ENCODE results near the gene BORA. TPM values are rescaled to one million over a fixed set of nuclear protein-coding genes. Genes with fewer than 3 reads are reported as not detected.

Gene BORA
- total RNA-seq, 1 experiment from 2014 or later = 9.5 TPM

GRCh38 chr13:72792640-72793039, 64.9 kb downstream of the BORA start:
- Histone ChIP-seq H3K9me2 (replicated peaks; ENCODE audit: low read length) (no peaks in the 10 kb centered on the region), H3K4me3 (ENCODE audit: low read length) (no peak overlapping the region), H3K27me3 (ENCODE audit: low read length) (no peaks in the 10 kb centered on the region), H3K4me2 (ENCODE audit: low read length) (no peak overlapping the region), H2AFZ (ENCODE audit: low read length) (no peak overlapping the region), H3K9ac (ENCODE audit: low read length) (no peak overlapping the region), H4K20me1 (ENCODE audit: low read length) (no peaks in the 10 kb centered on the region), H3K27ac (ENCODE audit: low read length) (no peak overlapping the region), H3F3A (ENCODE audit: low read length, unreplicated experiment) (no peaks in the 10 kb centered on the region), H3K36me3 (ENCODE audit: low read depth, low read length) (peaks cover 17% of the 10 kb centered on the region), H3K79me2 (ENCODE audit: low read length) (no peaks in the 10 kb centered on the region; the same call in 1 of the 2 replicates), H3K9me3 (ENCODE audit: low read length) (no peaks in the 10 kb centered on the region), H3K4me1 (ENCODE audit: insufficient read depth, low read length) (no peaks in the 10 kb centered on the region)
- ATAC-seq (no peak), DNase-seq (no peak)
- POLR2A ChIA-PET (ENCODE audit: unreplicated experiment) = no interaction called here
- no TSS peak for BruUV-seq (replicated peaks)
- TF ChIP-seq CTCF (conservative IDR thresholded peaks at IDR 0.05; ENCODE audit: low read depth, low read length) (no peak), EZH2 (IDR thresholded peaks at IDR 0.05; ENCODE audit: low read length, unreplicated experiment) (no peak)
- CTCF ChIA-PET = no interaction called here
- intact Hi-C loops (cut with micrococcal nuclease) = no loop called here

- H3K4me1 ChIP-seq (ENCODE audit: insufficient read depth, low read length) = no peaks in the 10 kb centered on the region
- H3K4me3 ChIP-seq (ENCODE audit: low read length) = no peak overlapping the region
- ATAC-seq (no peak), DNase-seq (no peak)
- H3K9me2 ChIP-seq (replicated peaks; ENCODE audit: low read length) = no peaks in the 10 kb centered on the region
- no peaks in the 10 kb centered on the region for H4K20me1 ChIP-seq (ENCODE audit: low read length)
- no peaks in the 10 kb centered on the region for H3F3A ChIP-seq (ENCODE audit: low read length, unreplicated experiment)
- ChIA-PET CTCF (no interaction called here), POLR2A (ENCODE audit: unreplicated experiment) (no interaction called here)
- no peaks in the 10 kb centered on the region for H3K79me2 ChIP-seq (ENCODE audit: low read length)
- no peaks in the 10 kb centered on the region for H3K27me3 ChIP-seq (ENCODE audit: low read length)
- intact Hi-C loops (cut with micrococcal nuclease) = no loop called here
- no peak overlapping the region for H2AFZ ChIP-seq (ENCODE audit: low read length)
- no peaks in the 10 kb centered on the region for H3K9me3 ChIP-seq (ENCODE audit: low read length)
- peaks cover 7% of the 10 kb centered on the region; the same call in 1 of the 2 replicates for H3K36me3 ChIP-seq (ENCODE audit: low read depth, low read length)
- TF ChIP-seq EZH2phosphoT487 (IDR thresholded peaks at IDR 0.05; ENCODE audit: borderline replicate concordance, low read length) (no peak), CTCF (conservative IDR thresholded peaks at IDR 0.05; ENCODE audit: low read depth, low read length) (no peak), EZH2 (IDR thresholded peaks at IDR 0.05; ENCODE audit: low read length, unreplicated experiment) (no peak)
- no peak overlapping the region for H3K4me2 ChIP-seq (ENCODE audit: low read length)
- H3K27ac ChIP-seq (ENCODE audit: low read length) = no peak overlapping the region
- H3K9ac ChIP-seq (ENCODE audit: low read length) = no peak overlapping the region
- no TSS peak for BruUV-seq (replicated peaks)
Observed at GRCh38 chr13:72798817-72799216, 71.1 kb downstream of the BORA start.

- BruUV-seq (replicated peaks) = no TSS peak
- no peaks in the 10 kb centered on the region for H3K27me3 ChIP-seq (ENCODE audit: low read length)
- H3K9me2 ChIP-seq (replicated peaks; ENCODE audit: low read length) = no peaks in the 10 kb centered on the region
- no peaks in the 10 kb centered on the region for H3K9me3 ChIP-seq (ENCODE audit: low read length)
- TF ChIP-seq EZH2 (IDR thresholded peaks at IDR 0.05; ENCODE audit: low read length, unreplicated experiment) = no peak
- no peak overlapping the region for H3K4me2 ChIP-seq (ENCODE audit: low read length)
- intact Hi-C loops (cut with micrococcal nuclease) = no loop called here
- no peaks in the 10 kb centered on the region for H3K79me2 ChIP-seq (ENCODE audit: low read length)
- H4K20me1 ChIP-seq (ENCODE audit: low read length) = no peaks in the 10 kb centered on the region
- no peak overlapping the region for H3K27ac ChIP-seq (ENCODE audit: low read length)
- ATAC-seq = no peak
- no peak overlapping the region for H2AFZ ChIP-seq (ENCODE audit: low read length)
- DNase-seq = no peak
- H3K36me3 ChIP-seq (ENCODE audit: low read depth, low read length) = no peaks in the 10 kb centered on the region
- ChIA-PET CTCF (no interaction called here), POLR2A (ENCODE audit: unreplicated experiment) (no interaction called here)
- no peak overlapping the region for H3K4me3 ChIP-seq (ENCODE audit: low read length)
- no peaks in the 10 kb centered on the region for H3F3A ChIP-seq (ENCODE audit: low read length, unreplicated experiment)
- no peaks in the 10 kb centered on the region for H3K4me1 ChIP-seq (ENCODE audit: insufficient read depth, low read length)
- no peak overlapping the region for H3K9ac ChIP-seq (ENCODE audit: low read length)
Observed at GRCh38 chr13:72804301-72804700, 76.6 kb downstream of the BORA start.

Other genes starting within 250 kb of the BORA start
- gene MZT1, start 294 bp upstream of the BORA start, total RNA-seq (2014; rRNA removed) = 7.9 and 17.0 TPM in 2 replicates
- gene DIS3, start 54.0 kb downstream of the BORA start, total RNA-seq (2014; rRNA removed) = 25.5 and 29.0 TPM in 2 replicates
- gene PIBF1, start 54.2 kb downstream of the BORA start, total RNA-seq (2014; rRNA removed) = 4.8 and 7.9 TPM in 2 replicates

Data from PC-3 (cell line).